HG03108 (cell line): ENCODE data around the gene LRRK1.

ENCODE experiments used
- ATAC-seq: cut with Tn5 transposase; IDR thresholded peaks from one replicate; pipeline ENCODE4 v1.9.1; 2021; ENCODE audit warnings: moderate library complexity; ENCODE audit not compliant: unreplicated experiment

The LRRK1 gene

DNA sequence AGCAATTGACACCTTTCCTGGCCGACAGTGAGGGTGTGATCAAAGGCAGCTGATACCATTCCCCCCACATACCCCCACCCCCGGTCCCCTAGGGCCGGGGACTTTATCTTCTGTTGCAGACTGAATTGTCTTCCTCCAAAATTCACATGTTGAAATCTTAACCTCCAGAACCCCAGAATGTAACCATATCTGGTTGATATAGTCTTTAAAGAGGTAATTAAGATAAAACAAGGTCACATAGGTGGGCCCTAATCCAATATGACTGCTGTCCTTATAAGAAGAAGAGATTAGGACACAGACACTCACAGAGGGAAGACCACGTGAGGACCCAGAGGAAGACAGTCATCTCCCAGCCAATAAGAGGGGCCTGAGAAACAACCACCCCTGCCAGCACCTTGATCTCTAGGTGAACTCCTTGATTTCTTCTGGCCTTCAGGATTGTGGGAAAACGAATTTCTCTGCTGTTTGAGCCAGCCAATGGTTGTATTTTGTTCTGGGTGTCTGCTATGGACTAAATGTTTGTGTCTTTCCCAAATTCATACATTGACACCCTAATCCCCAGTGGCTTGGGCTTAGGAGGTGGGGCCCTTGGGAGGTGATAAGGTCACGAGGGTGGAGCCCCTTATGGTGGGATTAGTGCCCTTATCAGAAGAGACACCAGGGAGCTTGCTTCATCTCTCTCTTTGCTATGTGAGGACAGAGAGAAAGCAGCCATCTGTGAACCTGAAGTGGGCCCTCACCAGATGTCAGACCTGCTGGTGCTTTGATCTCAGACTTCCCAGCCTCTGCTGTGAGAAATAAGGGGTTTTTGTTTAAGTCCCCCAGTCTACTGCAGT is 188.7 kb downstream of the LRRK1 start:
- ATAC-seq = no peak

- ATAC-seq = no peak
These were observed 189.3 kb downstream of the LRRK1 start for GRCh38 chr15:101108461-101108775.

DNA sequence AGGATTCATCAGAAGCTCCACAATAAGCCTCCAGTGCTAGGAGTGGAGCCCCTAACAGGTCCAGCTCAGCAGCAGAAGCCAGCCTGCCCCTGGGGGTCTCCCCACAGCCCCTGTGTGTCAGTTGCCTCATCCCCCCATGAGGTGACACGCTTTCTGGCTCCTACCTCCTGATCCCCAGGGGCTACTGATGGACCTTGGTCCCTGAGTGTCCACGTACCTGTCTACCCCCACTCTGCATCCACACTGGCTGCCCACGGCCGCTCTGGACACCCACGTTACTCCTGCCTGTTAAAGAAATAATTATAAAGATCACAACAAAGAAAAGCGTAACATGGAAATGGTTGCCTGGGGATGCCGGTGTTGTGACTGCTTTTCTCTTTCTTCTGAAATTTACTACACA is 189.6 kb downstream of the LRRK1 start:
- no peak for ATAC-seq

DNA sequence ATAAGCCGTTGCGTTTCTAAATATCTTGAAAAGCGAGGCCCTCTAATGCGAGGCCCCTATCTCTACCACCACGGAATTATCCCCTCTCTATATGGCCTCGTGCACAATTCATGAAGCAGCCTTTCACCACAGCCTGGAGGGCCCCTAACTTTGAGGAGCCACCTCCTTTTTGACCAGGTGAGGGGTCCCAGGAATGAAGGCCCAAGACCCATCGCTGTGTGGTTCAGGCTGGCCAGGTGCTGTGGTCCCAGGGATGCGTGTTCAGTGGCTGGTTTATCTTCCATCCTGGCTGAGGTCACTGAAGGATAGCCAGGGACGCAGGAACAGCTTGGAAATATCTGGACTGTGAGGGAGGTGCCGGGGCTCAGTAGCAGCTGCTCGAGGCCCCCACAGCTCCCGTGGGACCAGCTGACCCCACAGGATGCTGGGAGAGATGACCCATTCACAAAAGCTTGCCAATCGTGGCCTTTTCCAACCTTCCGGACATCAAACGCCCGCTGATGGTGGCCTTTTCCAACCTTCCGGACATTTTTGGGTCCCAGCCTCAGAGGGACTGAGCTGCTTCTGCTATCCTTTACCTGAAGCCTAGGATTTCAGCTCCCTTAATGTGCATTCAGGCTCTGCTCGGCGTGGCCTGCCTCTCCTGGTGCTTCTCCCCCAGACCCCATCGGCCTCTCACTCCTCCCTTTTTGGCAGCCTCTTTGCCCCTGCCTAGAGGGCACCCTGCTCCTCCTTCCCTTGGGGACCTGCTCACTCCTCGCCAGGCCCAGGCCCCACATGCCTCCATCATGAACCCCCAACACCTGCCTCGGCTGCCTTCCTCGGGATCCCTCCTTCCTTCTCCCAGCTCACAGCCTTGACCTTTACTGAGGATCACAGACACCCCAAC is 191.8 kb downstream of the LRRK1 start:
- no peak for ATAC-seq

GRCh38 chr15:101111570-101112262 is 192.6 kb downstream of the LRRK1 start:
- no peak for ATAC-seq

GRCh38 chr15:101112336-101113113 is 193.4 kb downstream of the LRRK1 start:
- ATAC-seq = no peak

DNA sequence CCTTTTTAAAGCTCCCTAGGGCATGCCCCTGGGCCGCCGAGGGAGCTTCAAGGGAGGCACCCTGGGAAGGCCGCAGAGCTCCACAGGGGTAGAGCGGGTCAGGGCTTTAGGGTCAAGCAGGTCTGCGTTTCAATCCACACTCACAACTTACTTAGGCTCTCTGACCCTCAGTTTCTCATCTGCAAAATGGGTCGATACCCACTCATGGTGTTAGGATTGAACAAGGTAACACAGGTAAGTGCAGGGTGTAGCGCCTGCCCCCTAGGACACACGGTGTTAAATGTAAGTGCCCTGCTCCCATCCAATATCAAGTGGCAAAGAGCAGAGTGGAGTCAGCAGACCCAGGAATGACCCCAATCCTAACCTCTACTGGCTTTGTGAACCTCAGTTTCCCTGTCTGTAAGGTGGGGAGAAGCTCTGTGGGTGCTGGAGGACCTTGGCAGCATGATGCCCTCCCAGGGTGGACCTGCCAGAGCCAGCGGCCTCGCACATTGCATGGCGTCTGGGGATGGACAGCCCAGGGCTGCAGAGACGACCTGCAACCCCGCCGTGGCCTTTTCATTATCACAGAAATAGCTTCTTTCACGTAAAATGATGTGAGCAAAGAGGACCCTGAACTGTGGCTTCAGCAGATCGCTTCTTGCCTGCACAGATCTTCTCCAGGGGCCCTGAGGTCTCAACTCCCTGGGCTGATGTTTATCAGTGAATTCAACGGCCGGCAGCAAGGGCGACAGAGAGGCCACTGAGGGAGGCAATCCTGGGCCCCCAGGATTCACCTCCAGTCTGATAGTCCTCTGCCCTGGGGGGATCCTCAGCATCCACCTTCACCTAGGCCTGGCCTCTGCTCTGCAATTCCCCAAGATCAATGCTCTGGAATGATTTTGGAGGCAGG is 194.2 kb downstream of the LRRK1 start:
- ATAC-seq = no peak

DNA sequence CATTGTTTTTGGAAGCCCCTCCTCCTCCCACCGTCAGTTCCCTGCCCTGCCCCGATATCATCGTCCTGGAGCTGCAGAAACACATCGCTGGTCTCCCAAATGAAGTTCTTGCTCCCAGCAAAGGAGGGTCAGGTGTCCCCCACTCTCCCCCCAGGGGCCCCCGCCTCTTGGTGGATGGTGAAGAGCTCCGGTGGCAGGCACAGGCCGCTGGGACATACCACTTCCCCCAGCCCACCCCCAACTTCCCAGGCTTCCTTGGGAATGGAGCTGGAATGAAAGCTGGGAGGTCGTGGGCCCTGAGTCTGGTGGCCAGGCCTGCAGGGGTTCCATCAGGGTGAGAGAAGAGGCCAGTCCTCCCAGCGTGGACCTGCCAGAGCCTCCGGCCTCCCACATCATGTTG is 195.0 kb downstream of the LRRK1 start:
- no peak for ATAC-seq

DNA sequence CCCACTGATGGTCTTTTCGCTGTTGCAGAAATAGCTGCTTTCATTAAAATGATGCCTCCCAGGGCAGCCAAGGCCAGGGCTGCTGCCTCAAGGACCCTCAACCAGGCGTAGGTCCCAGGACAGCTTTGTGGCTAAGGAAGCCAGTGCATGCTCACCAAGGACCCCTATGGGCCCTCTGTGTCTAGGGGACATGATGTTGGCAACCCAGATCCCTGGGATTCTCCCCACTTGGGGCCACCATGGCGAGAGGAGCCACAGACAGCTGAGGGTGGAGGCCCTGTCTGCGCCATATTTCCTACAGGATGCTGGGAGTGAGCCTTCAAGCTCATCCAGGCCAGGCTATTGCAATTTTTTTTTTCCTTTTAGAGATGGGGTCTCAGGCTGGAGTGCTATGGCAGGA is 195.5 kb downstream of the LRRK1 start:
- ATAC-seq = no peak

DNA sequence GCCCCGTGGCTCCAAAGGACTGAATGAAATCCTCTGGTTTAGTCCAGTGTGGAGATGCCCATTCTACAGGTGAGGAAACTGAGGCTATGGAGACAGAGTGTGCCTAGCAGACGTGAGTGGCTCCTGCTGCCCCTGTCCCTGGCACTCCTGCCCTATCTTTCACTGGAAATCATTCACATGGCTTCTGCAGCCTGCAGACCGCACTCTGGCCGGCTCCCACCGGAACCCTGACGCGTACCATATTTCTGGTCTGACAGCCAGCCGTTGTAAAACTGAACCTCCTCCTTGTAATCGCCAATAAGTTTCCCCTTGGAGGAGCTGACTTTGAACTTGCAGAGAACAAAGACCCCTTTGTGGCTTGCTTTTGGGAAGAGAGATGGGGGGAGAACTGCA is 196.2 kb downstream of the LRRK1 start:
- no peak for ATAC-seq

- no peak for ATAC-seq
These were observed 196.9 kb downstream of the LRRK1 start for GRCh38 chr15:101115786-101116680.

GRCh38 chr15:101116681-101116976 is 197.5 kb downstream of the LRRK1 start:
- no peak for ATAC-seq

GRCh38 chr15:101118116-101118515 is 199.0 kb downstream of the LRRK1 start:
- no peak for ATAC-seq

GRCh38 chr15:101118615-101119014 is 199.5 kb downstream of the LRRK1 start:
- ATAC-seq = no peak

DNA sequence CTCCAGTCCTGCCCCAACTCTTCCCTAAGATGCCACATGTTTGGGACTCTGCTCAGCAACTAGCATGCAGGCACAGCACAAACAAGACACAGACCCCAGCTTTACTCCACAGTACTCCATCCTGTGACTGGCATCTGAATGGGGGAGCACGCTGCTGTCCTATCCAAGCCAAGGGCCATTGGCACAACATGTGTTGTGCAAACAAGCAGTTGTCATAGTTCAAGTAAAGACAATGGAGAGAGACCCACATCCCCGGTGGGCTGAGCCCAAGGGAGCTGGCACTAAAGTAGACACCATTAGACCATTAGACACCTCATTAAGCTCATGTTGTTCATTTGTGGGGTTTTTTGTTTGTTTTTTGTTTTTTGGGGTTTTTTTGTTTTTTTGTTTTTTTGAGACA is 200.0 kb downstream of the LRRK1 start:
- no peak for ATAC-seq
